ENCODE data around the gene MLIP.
"Not testable (repeated sequence)": the region's sequence is repeated elsewhere in the genome, so short reads cannot be mapped to it uniquely, and the experiment has no call there.

Gene MLIP

GRCh38 chr6:54156650-54157250 lies 45.5 kb downstream of the MLIP start:
- no peak for DNase-seq

- DNase-seq = no peak
Measured at GRCh38 chr6:54157405-54157804, 46.2 kb downstream of the MLIP start.

GRCh38 chr6:54173089-54173488 lies 61.8 kb downstream of the MLIP start:
- no peak for DNase-seq

GRCh38 chr6:54179152-54179551 lies 67.9 kb downstream of the MLIP start:
- DNase-seq = no peak

- DNase-seq = no peak
Measured at GRCh38 chr6:54183616-54184015, 72.4 kb downstream of the MLIP start.

- no peak for DNase-seq
Measured at GRCh38 chr6:54185885-54186284, 74.6 kb downstream of the MLIP start.

- DNase-seq = no peak
Measured at GRCh38 chr6:54188846-54189245, 77.6 kb downstream of the MLIP start.

- DNase-seq = peak; percentile 35
Measured at GRCh38 chr6:54191461-54191860, 80.2 kb downstream of the MLIP start.

- no peak for DNase-seq
Measured at GRCh38 chr6:54192993-54193392, 81.8 kb downstream of the MLIP start.

GRCh38 chr6:54193560-54193959 lies 82.3 kb downstream of the MLIP start:
- DNase-seq = no peak

GRCh38 chr6:54194067-54194466 lies 82.8 kb downstream of the MLIP start:
- DNase-seq = no peak

- no peak for DNase-seq
Measured at GRCh38 chr6:54195637-54196036, 84.4 kb downstream of the MLIP start.

GRCh38 chr6:54196905-54197304 lies 85.7 kb downstream of the MLIP start:
- no peak for DNase-seq

- no peak for DNase-seq
Measured at GRCh38 chr6:54198134-54198533, 86.9 kb downstream of the MLIP start.

- not testable (repeated sequence) for DNase-seq
Measured at GRCh38 chr6:54203474-54204035, 92.3 kb downstream of the MLIP start.

- no peak for DNase-seq
Measured at GRCh38 chr6:54204921-54205591, 93.8 kb downstream of the MLIP start.

- no peak for DNase-seq
Measured at GRCh38 chr6:54206510-54206909, 95.3 kb downstream of the MLIP start.

- DNase-seq = peak; percentile 14
Measured at GRCh38 chr6:54209983-54210382, 98.7 kb downstream of the MLIP start.

GRCh38 chr6:54214286-54214685 lies 103.0 kb downstream of the MLIP start:
- DNase-seq = no peak

GRCh38 chr6:54216336-54216735 lies 105.1 kb downstream of the MLIP start:
- no peak for DNase-seq

- no peak for DNase-seq
Measured at GRCh38 chr6:54217018-54217417, 105.8 kb downstream of the MLIP start.

- no peak for DNase-seq
Measured at GRCh38 chr6:54222217-54222616, 111.0 kb downstream of the MLIP start.

- no peak for DNase-seq
Measured at GRCh38 chr6:54232703-54233102, 121.5 kb downstream of the MLIP start.

- no peak for DNase-seq
Measured at GRCh38 chr6:54234539-54234938, 123.3 kb downstream of the MLIP start.

- DNase-seq = no peak
Measured at GRCh38 chr6:54236984-54237383, 125.7 kb downstream of the MLIP start.
